ENCODE data around the gene CCDC102A. TPM values are rescaled to one million over a fixed set of nuclear protein-coding genes. Genes with fewer than 3 reads are reported as not detected.

CCDC102A gene
- total RNA-seq, 1 donor = 15.1 TPM

DNA sequence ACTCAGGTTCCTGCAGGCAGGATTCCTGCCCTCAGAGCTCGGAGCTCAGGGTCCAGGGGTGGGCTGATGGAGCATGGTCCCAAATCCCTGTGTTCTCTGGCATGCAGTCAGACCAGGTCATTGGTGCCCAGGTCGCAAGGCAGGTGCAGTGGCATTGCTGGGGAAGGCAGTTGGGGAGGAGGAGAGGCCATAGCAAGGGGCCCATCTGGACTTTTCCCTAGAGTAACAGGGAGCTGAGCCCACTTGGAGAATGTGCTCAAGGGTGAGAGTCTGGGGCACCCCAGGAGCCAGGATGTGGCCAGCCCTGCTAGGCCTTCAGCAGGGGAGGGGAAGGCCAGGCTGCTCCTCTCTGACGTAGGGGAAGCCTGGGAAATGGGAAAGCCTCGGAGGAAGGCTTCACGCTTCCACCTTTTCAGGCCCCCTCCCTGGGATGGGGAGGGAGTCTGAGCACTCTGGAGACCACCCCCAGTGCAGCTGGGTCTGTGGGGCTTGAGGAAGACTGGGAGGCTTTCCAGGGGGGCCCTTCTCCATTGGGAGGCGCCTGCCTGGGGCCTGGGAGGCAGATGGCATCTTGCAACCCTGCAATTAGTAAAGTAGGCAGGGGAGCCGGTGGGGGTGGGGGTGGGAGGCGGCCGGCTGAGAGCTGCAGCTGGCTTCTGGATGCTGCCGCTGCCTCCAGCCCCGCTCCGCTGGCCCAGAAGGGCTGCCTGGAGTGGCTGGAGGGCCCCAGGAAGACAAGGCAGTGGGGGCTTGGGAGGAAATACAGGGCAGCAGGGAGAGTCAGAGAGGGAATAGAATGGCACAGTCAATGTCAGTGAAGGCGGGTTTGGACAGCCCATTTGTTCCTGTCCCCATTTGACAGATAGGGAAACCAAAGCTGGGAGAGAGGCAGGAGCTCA lies 29.0 kb downstream of the CCDC102A start:
- no peak for DNase-seq (ENCODE audit: low read depth)
- TF ChIP-seq CTCF (IDR thresholded peaks at IDR 0.05; ENCODE audit: insufficient read depth, low read depth, low read length) = no peak
- H3K4me3 ChIP-seq (ENCODE audit: low read depth, low read length) = no peak overlapping the region

GRCh38 chr16:57505169-57505568 lies 31.2 kb downstream of the CCDC102A start:
- DNase-seq (ENCODE audit: low read depth) = no peak
- TF ChIP-seq CTCF (IDR thresholded peaks at IDR 0.05; ENCODE audit: insufficient read depth, low read depth, low read length) = no peak
- H3K4me3 ChIP-seq (ENCODE audit: low read depth, low read length) = no peak overlapping the region

DNA sequence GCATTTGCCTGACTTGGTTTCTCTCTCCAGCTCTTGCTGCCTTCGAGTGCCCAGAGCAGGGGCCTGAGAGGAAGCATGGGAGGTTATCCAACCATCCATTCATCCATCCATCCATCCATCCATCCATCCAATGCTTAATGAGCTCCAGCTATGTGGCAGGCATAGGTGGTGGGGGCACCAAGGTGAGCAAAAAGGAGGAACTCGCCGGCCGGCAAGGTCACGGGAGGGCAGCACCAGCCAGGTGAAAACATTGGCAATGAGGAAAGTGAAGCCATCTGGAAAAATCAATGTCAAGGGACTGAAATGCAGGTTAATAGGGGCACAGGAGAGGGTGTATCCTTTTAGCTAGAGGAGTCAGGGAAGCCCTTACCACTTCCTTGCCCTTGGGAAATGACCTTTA lies 31.9 kb downstream of the CCDC102A start:
- no peak for DNase-seq (ENCODE audit: low read depth)
- H3K4me3 ChIP-seq (ENCODE audit: low read depth, low read length) = no peak overlapping the region
- no peak for TF ChIP-seq CTCF (IDR thresholded peaks at IDR 0.05; ENCODE audit: insufficient read depth, low read depth, low read length)

DNA sequence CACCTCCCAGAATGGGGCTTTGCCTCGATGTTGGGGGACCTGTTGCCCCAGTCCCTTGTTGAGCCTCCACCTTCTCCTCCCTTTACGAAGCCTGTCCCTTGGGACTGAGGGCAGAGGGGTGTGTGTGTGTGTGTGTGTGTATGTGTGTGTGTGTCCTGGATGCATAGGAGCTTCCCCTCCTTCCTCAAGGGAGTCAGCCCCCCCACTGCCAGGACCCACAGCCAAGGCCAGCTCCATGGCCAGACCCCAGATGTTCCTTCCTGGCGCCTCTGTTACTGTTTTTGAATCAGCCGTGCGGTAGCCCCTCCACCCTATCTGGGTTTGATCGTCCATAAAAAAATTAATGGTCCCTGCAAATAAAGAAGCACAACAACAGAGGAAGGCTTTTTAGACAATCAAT lies 32.4 kb downstream of the CCDC102A start:
- H3K4me3 ChIP-seq (ENCODE audit: low read depth, low read length) = no peak overlapping the region
- DNase-seq (ENCODE audit: low read depth) = no peak
- TF ChIP-seq CTCF (IDR thresholded peaks at IDR 0.05; ENCODE audit: insufficient read depth, low read depth, low read length) = no peak

DNA sequence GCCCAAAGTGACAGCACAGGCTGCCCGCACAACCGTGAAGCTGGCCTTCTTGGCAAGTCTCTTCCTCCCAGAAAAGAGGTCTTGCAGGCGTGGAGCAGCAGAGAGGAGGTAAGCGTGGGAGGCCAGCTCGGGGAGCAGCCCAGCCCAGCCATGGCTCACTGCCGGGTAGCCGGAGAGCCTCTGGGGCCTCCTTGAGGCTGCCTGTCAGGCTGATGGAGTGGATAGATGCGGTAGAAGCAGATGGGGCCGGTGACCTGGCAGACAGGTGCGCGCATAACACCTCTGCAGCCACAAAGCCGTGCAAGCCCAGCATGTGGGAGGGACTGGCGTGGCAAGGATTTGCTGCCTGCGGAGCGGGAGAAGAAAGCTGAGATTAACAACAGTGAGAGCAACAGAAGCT lies 33.0 kb downstream of the CCDC102A start:
- no peak overlapping the region for H3K4me3 ChIP-seq (ENCODE audit: low read depth, low read length)
- DNase-seq (ENCODE audit: low read depth) = no peak
- no peak for TF ChIP-seq CTCF (IDR thresholded peaks at IDR 0.05; ENCODE audit: insufficient read depth, low read depth, low read length)

DNA sequence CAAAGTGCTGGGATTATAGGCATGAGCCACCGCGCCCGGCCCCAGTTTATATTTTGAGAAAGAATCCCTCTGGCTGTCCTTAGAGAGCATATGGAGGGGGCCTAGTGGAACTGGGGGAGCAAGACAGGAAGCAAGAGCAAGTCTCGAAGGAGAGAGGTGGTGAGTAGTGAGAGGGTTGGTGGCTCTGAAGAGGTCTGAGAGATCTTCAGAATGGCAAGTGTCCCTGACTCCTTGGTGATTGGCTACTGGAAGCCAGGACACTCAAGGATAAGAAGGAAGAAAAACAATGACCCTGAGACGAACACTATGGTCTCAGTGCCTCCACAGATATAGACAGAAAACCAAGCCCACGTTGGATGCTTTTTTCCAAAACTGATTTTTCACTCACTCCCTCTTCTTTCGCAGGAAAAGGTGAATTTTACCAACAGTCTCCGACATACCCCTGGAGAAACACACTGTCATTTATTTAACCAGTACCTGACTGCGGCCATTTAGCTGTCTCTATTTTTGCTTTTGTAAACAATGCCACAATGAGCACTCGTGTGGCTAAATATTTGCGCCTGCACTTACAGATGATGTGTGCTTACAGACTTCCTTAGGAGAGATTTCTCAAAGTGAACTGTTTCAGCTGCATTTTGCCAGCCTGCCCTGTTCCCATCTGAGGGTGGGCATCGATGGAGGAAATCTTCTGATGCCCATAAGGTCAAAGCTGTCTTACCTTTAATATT lies 34.2 kb downstream of the CCDC102A start:
- no peak overlapping the region for H3K4me3 ChIP-seq (ENCODE audit: low read depth, low read length)
- DNase-seq (ENCODE audit: low read depth) = no peak
- TF ChIP-seq CTCF (IDR thresholded peaks at IDR 0.05; ENCODE audit: insufficient read depth, low read depth, low read length) = no peak
